Endothelial cell of umbilical vein (primary cell): ENCODE measurements around the gene NCLN. TPM values are rescaled to one million over a fixed set of nuclear protein-coding genes. Genes with fewer than 3 reads are reported as not detected.
"Not testable (repeated sequence)": the region's sequence is repeated elsewhere in the genome, so short reads cannot be mapped to it uniquely, and the experiment has no call there.

Source experiments
- BruUV-seq: library from RNA; stranded (reverse); fragments of 400-500 nt; replicated peaks from 2 replicates; lab custom pipeline; 2021; lab: Mats Ljungman, UMichigan
- CTCF ChIA-PET: fragments of 300-600, 350-600 bp; sonication (Branson Sonifier 250); formaldehyde crosslinking; loops from one replicate; lab custom pipeline; 2021; ENCODE audit warnings: antibody characterized with exemption, inconsistent platforms; lab: Charles Lee
- POLR2A ChIA-PET: fragments of 300-600, 350-600 bp; sonication (Branson Sonifier 250); formaldehyde crosslinking; loops from one replicate; lab custom pipeline; 2021; ENCODE audit warnings: antibody characterized with exemption, inconsistent platforms; lab: Charles Lee
- DNase-seq: peaks from one replicate; pipeline ENCODE4 v3.0.0-alpha.2; 2011; ENCODE audit warnings: low read depth, low spot score
- FAIRE-seq: peaks from 2 replicates; lab custom pipeline; 2011; peaks lifted over from hg19 to GRCh38; lab: Jason Lieb, UNC
- H2AFZ ChIP-seq: 2 replicates; pipeline ENCODE4 v1.6.0; 2012; ENCODE audit warnings: low read depth, low read length, control low read depth, inconsistent platforms
- H3K27ac ChIP-seq: 2 replicates; pipeline ENCODE4 v1.5.1; 2011; ENCODE audit warnings: low read depth, mild to moderate bottlenecking, control low read depth, low read length, moderate library complexity; ENCODE audit not compliant: insufficient read depth
- H3K27me3 ChIP-seq, 2 experiments: 2 replicates each; pipeline versions ENCODE4 v1.6.0 to v1.6.1; 2011; ENCODE audit warnings: low read length in 2 of 2, mixed read lengths in 1 of 2; ENCODE audit not compliant: control insufficient read depth in 2 of 2, insufficient read depth in 2 of 2
- H3K36me3 ChIP-seq, 2 experiments: 2 replicates in 1 of 2; 3 replicates in 1 of 2; pipeline ENCODE4 v1.5.1; 2011; ENCODE audit warnings: low read length in 2 of 2, mild to moderate bottlenecking in 1 of 2, moderate library complexity in 1 of 2; ENCODE audit not compliant: control insufficient read depth in 2 of 2, insufficient read depth in 2 of 2; ENCODE audit errors: extremely low read depth in 1 of 2
- H3K4me1 ChIP-seq: 3 replicates; pipeline ENCODE4 v1.5.1; 2011; ENCODE audit warnings: mild to moderate bottlenecking, low read length; ENCODE audit not compliant: control insufficient read depth, insufficient read depth; ENCODE audit errors: extremely low read depth
- H3K4me2 ChIP-seq: 2 replicates; pipeline ENCODE4 v1.6.1; 2011; ENCODE audit warnings: low read length, control low read depth, mixed read lengths; ENCODE audit not compliant: insufficient read depth
- H3K4me3 ChIP-seq, 3 experiments: fragments of 200-600 bp in 1 of 3; sonication (generic), shearing (Covaris generic) in 1 of 3; replicated peaks in 1 of 3; 2 replicates each; pipeline ENCODE4 v1.5.1; 2011 to 2016; ENCODE audit warnings: control low read depth in 3 of 3, low read length in 3 of 3, mild to moderate bottlenecking in 2 of 3, inconsistent platforms in 1 of 3, low read depth in 1 of 3, moderate library complexity in 1 of 3; ENCODE audit not compliant: insufficient read depth in 1 of 3
- H3K79me2 ChIP-seq: 2 replicates; pipeline ENCODE4 v1.6.0; 2012; ENCODE audit warnings: low read length, inconsistent platforms; ENCODE audit not compliant: control insufficient read depth, insufficient read depth
- H3K9ac ChIP-seq: replicated peaks from 2 replicates; pipeline ENCODE3; 2011; ENCODE audit warnings: low read length, control low read depth; ENCODE audit not compliant: insufficient read depth; ENCODE audit errors: extremely low read depth
- H3K9me1 ChIP-seq: replicated peaks from 3 replicates; pipeline ENCODE4 v1.6.0; 2011; ENCODE audit warnings: mild to moderate bottlenecking, low read length; ENCODE audit not compliant: control insufficient read depth, insufficient read depth; ENCODE audit errors: extremely low read depth
- H3K9me3 ChIP-seq: replicated peaks from 2 replicates; pipeline ENCODE4 v1.5.1; 2012; ENCODE audit warnings: low read length, inconsistent platforms; ENCODE audit not compliant: control insufficient read depth, insufficient read depth
- H4K20me1 ChIP-seq: replicated peaks from 2 replicates; pipeline ENCODE3; 2011; ENCODE audit warnings: mild to moderate bottlenecking, low read length; ENCODE audit not compliant: control insufficient read depth, insufficient read depth; ENCODE audit errors: extremely low read depth
- JUN ChIP-seq: IDR thresholded peaks from 2 replicates; pipeline ENCODE4 v1.6.1; 2011; ENCODE audit warnings: borderline replicate concordance, low read depth; ENCODE audit not compliant: insufficient read length, insufficient read depth
- dilution Hi-C: fragments of 300-500 bp; cut with MboI; formaldehyde crosslinking; loops from one replicate; pipeline ENCODE4 v1.15.0; 2019; ENCODE audit warnings: low sequenced_read_pairs; ENCODE audit not compliant: extremely low pct_ligation_motif_present
- intact Hi-C: fragments of 100-400 bp; cut with micrococcal nuclease; formaldehyde crosslinking; loops from one replicate; pipeline ENCODE4 v1.10.0; 2022
- polyA plus RNA-seq, 4 experiments: library from polyadenylated mRNA; depleted of rRNA in 3 of 4; stranded (reverse) in 3 of 4; unstranded in 1 of 4; fragments of >200 nt; gene quantifications; 2 replicates each; pipeline versions ENCODE4 v1.2.1 to v1.2.3, GENCODE V29; 2011 to 2012; ENCODE audit warnings: missing spikeins in 1 of 4
- total RNA-seq: library from RNA; stranded (reverse); gene quantifications from 2 replicates; pipeline ENCODE4 v1.2.3, GENCODE V29; 2021
- TF ChIP-seq, protein P1 (sequence below), 2 donors: IDR thresholded peaks; 1 replicate in 1 of 2; 2 replicates in 1 of 2; pipeline ENCODE4 v1.5.1; 2011; ENCODE audit warnings: low read length in 2 of 2, mild to moderate bottlenecking in 2 of 2, moderate library complexity in 2 of 2, control low read depth in 1 of 2, inconsistent platforms in 1 of 2, low read depth in 1 of 2; ENCODE audit not compliant: insufficient read depth in 1 of 2; ENCODE audit errors: extremely low read depth in 1 of 2

Gene NCLN
- total and polyA plus RNA-seq, 2 donors (not counting 3 experiments of a cell fraction or from before 2014, with no cell fraction given) = 97.2 to 102 TPM

DNA sequence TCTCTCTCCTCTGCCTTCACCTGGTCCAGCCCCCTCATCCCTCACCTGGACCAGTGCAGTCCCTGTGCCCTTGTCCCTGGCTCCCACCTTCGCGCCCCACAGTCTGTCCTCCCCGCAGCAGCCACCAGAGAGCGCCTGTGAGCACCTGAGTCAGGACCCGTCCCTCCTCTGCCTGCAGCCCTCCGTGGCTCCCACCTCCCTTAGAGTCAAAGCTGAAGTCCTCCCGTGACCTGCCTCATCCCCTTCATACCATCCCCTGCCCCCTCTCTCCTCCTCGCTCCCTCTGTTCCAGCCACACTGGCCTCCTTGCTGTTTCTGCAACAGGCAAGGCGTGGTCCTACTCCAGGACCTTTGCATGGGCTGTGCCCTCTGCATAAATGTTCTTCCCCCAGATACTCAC, 49.1 kb downstream of the NCLN start:
- no peaks in the 10 kb centered on the region for H3K36me3 ChIP-seq
- H3K4me2 ChIP-seq = no peak overlapping the region
- ChIA-PET CTCF (interaction anchor here (2.5 kb wide), 1 partner anchor 10 kb away, joined by 10 read pairs; the partner anchor contains the start of gene CELF5), POLR2A (interaction anchor here (0.5 kb wide), 1 partner anchor 66 kb away, joined by 14 read pairs; no protein-coding TSS in a partner anchor)
- no peaks in the 10 kb centered on the region for H3K79me2 ChIP-seq
- H3K9ac ChIP-seq = no peak overlapping the region
- H3K9me3 ChIP-seq = no peaks in the 10 kb centered on the region
- FAIRE-seq = no peak
- BruUV-seq = no TSS peak
- H3K4me3 ChIP-seq = no peak overlapping the region
- peaks cover 0 to 2% of the 10 kb centered on the region in 2 experiments for H3K27me3 ChIP-seq
- dilution Hi-C loops = no loop called here
- intact Hi-C loops = no loop called here
- H3K27ac ChIP-seq = no peak overlapping the region
- DNase-seq = no peak
- no peaks in the 10 kb centered on the region for H3K9me1 ChIP-seq
- no peak for TF ChIP-seq JUN
- TF ChIP-seq, protein P1, sequence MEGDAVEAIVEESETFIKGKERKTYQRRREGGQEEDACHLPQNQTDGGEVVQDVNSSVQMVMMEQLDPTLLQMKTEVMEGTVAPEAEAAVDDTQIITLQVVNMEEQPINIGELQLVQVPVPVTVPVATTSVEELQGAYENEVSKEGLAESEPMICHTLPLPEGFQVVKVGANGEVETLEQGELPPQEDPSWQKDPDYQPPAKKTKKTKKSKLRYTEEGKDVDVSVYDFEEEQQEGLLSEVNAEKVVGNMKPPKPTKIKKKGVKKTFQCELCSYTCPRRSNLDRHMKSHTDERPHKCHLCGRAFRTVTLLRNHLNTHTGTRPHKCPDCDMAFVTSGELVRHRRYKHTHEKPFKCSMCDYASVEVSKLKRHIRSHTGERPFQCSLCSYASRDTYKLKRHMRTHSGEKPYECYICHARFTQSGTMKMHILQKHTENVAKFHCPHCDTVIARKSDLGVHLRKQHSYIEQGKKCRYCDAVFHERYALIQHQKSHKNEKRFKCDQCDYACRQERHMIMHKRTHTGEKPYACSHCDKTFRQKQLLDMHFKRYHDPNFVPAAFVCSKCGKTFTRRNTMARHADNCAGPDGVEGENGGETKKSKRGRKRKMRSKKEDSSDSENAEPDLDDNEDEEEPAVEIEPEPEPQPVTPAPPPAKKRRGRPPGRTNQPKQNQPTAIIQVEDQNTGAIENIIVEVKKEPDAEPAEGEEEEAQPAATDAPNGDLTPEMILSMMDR (IDR thresholded peaks at IDR 0.05; ENCODE audit: extremely low read depth in 1 of 2, insufficient read depth in 1 of 2, low read depth in 1 of 2, low read length in 2 of 2) = peak in 1 of 2 donors; percentile 19
- no peak overlapping the region for H2AFZ ChIP-seq
- H3K4me1 ChIP-seq = no peaks in the 10 kb centered on the region
- H4K20me1 ChIP-seq = no peaks in the 10 kb centered on the region

DNA sequence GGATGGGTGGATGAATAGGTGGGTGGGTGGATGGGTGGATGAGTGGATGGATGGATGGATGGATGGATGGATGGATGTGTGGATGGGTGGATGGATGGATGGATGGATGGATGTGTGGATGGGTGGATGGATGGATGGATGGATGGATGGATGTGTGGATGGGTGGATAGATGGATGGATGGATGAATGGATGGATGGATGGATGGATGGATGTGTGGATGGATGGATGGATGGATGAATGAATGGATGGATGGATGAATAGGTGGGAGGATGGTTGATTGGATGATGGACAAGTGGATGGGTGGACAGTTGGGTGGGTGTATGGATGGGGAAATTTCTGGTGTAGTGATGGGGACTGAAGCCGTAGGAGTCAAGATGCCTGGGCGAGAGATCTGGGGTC, 49.9 kb downstream of the NCLN start:
- H4K20me1 ChIP-seq, BruUV-seq, DNase-seq, H3K9me1 ChIP-seq, FAIRE-seq, H3K4me3 ChIP-seq, H2AFZ ChIP-seq, H3K36me3 ChIP-seq, CTCF ChIA-PET, H3K4me2 ChIP-seq, H3K27me3 ChIP-seq, H3K79me2 ChIP-seq, H3K9me3 ChIP-seq, intact Hi-C loops, H3K4me1 ChIP-seq, H3K9ac ChIP-seq, H3K27ac ChIP-seq, dilution Hi-C loops: not testable (repeated sequence)
- POLR2A ChIA-PET = interaction anchor here (0.5 kb wide), 1 partner anchor 65 kb away, joined by 14 read pairs; no protein-coding TSS in a partner anchor
